ENCODE data around the gene YKT6.

The YKT6 gene

DNA sequence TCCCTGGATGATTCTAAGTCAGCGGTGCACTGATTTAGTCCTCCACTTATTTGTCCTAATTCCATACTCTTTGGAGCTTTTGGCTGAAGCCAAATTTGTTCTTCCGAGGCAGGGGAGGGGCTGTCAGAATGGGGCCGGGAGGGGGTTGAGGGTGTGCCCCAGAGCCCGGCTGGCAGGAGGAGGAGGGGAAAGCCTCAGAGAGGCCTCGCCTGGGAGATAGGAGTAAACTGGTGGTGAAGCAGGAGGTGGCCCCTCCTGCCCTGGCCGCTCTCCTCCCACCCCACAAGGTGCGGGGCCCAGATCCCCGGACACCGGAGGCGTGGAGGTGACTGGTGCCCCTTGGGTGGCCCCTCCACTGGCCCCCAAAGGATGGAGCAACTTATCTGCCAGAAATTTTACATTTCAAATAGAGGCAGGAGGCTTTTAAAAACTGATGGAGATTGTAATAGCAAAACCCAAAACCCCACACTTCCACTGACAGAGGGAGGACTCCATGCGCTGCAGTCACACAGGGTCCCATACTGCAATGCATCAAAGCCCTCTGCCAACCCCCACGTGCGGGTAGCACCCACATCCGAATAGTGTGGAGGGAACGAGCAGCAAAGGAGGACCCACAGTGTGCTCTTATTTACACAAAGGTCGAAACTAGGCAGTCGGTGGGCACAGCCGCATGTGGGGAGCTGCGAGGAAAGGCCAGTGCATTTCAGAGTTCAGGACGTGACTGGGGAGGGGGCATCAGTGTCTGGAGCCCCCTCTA lies 62.7 kb downstream of the YKT6 start:
- DNase-seq: no peak

Measured in eye (tissue), 1 donor.